ENCODE data around the gene TRIM65.

Gene TRIM65

DNA sequence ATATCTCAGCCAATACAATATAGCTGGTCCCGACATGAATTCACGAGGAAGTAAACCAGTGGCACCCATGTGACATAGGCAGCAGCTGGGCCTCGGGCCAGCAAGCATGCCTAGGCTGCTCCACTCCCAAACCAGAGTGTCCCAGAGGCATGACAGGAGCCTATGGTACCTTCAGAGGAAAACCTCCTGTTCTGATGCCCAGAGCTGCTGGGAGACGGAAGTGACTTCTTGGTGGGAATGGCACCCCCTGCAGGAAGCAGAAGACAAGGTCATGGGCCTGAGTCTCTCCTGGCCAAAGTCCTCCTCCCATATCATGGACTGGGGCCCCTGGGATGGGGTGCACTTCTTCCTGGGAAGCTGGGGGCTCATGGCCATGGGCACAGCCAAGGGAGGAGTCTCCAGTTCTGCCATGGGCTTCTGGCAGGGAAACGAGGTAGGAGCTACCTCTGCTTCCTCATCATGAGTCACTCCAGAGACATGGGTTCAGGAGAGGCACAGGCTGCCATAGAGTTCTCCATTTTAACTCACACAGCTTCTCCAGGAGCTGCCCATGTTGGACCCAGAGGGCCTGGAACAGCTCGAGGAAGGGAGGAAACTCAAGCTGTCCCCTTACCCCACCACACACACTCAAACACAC is 30.7 kb upstream of the TRIM65 start:
- Histone ChIP-seq H3K36me3 (no peaks in the 10 kb centered on the region), H3K27ac (no peak overlapping the region), H3K9me3 (no peaks in the 10 kb centered on the region), H3K27me3 (no peaks in the 10 kb centered on the region), H3K4me1 (ENCODE audit: control insufficient read depth in 1 of 2, insufficient read depth in 1 of 2, low read depth in 1 of 2, low read length in 1 of 2) (no peaks in the 10 kb centered on the region), H3K4me3 (ENCODE audit: low read depth in 1 of 2, low read length in 1 of 2) (no peak overlapping the region)
- TF ChIP-seq, protein P1, sequence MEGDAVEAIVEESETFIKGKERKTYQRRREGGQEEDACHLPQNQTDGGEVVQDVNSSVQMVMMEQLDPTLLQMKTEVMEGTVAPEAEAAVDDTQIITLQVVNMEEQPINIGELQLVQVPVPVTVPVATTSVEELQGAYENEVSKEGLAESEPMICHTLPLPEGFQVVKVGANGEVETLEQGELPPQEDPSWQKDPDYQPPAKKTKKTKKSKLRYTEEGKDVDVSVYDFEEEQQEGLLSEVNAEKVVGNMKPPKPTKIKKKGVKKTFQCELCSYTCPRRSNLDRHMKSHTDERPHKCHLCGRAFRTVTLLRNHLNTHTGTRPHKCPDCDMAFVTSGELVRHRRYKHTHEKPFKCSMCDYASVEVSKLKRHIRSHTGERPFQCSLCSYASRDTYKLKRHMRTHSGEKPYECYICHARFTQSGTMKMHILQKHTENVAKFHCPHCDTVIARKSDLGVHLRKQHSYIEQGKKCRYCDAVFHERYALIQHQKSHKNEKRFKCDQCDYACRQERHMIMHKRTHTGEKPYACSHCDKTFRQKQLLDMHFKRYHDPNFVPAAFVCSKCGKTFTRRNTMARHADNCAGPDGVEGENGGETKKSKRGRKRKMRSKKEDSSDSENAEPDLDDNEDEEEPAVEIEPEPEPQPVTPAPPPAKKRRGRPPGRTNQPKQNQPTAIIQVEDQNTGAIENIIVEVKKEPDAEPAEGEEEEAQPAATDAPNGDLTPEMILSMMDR (IDR thresholded peaks at IDR 0.05) = no peak

DNA sequence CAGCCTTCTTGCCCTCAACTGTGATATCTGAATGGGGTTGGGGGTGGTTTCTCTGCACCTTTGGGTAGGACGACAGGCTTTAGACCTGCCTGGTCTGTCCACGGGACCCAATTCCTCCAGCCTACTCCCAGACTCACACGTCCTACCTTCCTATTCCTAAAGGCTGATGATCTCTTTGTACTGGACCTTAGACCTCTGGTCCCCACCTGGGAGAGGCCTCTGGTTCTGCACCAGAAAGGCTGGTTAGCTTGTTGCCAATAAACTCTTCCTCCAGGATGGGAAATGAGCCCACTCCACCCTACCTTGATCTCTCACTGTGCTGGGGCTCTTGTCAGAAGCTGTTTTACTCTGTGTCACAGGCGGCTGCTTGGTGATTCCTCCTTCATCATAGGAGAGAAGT is 29.7 kb upstream of the TRIM65 start:
- no peak overlapping the region for H3K4me3 ChIP-seq (ENCODE audit: low read depth in 1 of 2, low read length in 1 of 2)
- TF ChIP-seq, protein P1 (IDR thresholded peaks at IDR 0.05) = no peak
- no peaks in the 10 kb centered on the region for H3K36me3 ChIP-seq
- no peak overlapping the region for H3K27ac ChIP-seq
- H3K27me3 ChIP-seq = no peaks in the 10 kb centered on the region
- no peaks in the 10 kb centered on the region for H3K4me1 ChIP-seq (ENCODE audit: control insufficient read depth in 1 of 2, insufficient read depth in 1 of 2, low read depth in 1 of 2, low read length in 1 of 2)
- no peaks in the 10 kb centered on the region for H3K9me3 ChIP-seq

DNA sequence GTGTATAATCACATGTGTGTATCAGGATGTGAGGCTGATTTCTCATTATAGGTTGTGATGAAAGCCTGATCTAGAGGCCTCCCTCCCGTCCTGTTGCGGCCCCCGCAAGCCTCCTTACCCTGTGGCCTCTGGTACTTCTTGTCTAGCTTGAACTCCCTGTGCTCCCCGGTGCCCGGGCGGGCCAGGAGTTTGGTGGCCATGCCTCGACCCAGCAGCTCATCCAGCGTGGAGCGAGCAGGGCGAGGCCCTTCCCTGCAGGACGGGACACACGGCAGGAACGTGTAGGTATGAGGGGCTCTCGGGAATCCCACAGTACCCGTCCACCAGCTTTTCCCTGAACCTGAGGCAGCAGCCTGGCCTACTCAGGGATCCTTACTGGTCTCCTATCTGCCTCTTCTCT is 29.2 kb upstream of the TRIM65 start:
- Histone ChIP-seq H3K9me3 (no peaks in the 10 kb centered on the region), H3K36me3 (no peaks in the 10 kb centered on the region), H3K4me1 (ENCODE audit: control insufficient read depth in 1 of 2, insufficient read depth in 1 of 2, low read depth in 1 of 2, low read length in 1 of 2) (no peaks in the 10 kb centered on the region), H3K27ac (no peak overlapping the region), H3K4me3 (ENCODE audit: low read depth in 1 of 2, low read length in 1 of 2) (no peak overlapping the region), H3K27me3 (no peaks in the 10 kb centered on the region)
- TF ChIP-seq, protein P1 (IDR thresholded peaks at IDR 0.05) = no peak

DNA sequence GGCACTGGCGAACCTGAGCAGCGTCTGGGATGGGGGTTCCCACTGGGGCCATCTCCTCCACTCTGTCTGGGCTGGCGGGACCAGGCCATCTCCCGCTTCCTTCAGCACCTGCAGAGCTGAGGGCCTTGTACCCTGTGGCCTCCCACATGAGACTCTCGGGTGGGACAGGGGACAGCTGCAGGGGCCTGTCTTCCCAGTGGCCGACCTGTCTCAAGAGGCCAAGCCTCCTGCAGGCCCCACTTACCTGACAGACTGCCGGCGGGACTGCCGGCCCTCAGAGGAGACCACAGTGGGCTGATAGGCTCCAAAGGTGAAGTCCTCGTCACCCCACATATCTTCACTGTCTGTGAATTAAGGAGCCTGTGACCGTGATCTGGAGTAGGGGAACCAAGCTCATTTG is 28.4 kb upstream of the TRIM65 start:
- no peak overlapping the region for H3K4me3 ChIP-seq (ENCODE audit: low read depth in 1 of 2, low read length in 1 of 2)
- H3K36me3 ChIP-seq = no peaks in the 10 kb centered on the region
- H3K27me3 ChIP-seq = no peaks in the 10 kb centered on the region
- peaks cover 0 to 3% of the 10 kb centered on the region in 2 experiments for H3K4me1 ChIP-seq (ENCODE audit: control insufficient read depth in 1 of 2, insufficient read depth in 1 of 2, low read depth in 1 of 2, low read length in 1 of 2)
- H3K9me3 ChIP-seq = no peaks in the 10 kb centered on the region
- TF ChIP-seq, protein P1 (IDR thresholded peaks at IDR 0.05) = no peak
- H3K27ac ChIP-seq = no peak overlapping the region

DNA sequence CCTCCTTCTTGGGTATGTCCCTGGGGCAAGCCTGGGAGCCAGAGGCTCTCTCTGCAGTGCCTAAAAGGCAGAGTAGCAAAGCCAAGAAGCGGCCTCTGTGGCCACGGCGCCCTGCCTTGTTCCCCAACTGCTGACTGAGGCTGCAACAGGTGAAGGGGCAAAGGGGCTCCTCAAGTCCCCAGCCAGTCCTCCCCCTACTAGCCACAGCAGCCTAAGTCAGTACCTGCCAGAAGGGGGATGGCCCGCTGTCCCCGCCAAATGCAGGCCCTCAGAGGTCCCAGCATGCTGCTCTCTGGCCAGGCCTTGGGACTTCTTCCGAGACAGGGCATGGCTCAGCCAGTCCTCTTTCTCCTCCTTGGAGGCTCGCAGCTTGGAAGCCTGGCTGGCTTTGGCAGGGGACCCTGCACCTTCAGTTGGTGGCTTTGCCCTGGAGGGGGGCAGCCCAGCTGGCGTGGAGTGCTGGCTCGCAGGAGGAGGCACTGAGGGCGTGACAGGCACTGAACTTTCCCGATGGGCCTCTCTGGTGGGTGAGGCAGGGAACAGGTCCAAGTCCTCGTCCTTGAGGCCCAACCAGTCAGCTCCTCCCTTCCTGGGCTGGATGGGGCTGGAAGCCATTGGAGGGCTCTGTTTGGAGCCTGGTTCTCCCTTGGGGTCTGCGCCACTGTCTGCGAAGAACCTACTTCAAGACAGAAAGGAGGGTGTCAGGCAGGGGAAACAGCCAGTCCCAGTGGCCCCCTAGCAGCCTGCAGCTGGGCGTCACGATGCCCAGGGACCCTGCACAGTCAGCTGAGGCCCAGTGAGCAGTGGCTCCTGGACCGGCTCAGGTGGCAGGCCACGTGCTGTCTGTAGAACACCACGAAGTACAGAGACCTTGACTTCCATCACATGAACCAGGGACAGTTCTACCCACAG is 26.5 kb upstream of the TRIM65 start:
- Histone ChIP-seq H3K9me3 (no peaks in the 10 kb centered on the region), H3K4me3 (ENCODE audit: low read depth in 1 of 2, low read length in 1 of 2) (no peak overlapping the region), H3K36me3 (no peaks in the 10 kb centered on the region), H3K27me3 (no peaks in the 10 kb centered on the region), H3K27ac (no peak overlapping the region), H3K4me1 (ENCODE audit: control insufficient read depth in 1 of 2, insufficient read depth in 1 of 2, low read depth in 1 of 2, low read length in 1 of 2) (peaks cover 0 to 3% of the 10 kb centered on the region in 2 experiments)
- TF ChIP-seq, protein P1 (IDR thresholded peaks at IDR 0.05) = no peak

All from neutrophil (primary cell).